ENCODE data around the gene NUP98. TPM values are rescaled to one million over a fixed set of nuclear protein-coding genes. Genes with fewer than 3 reads are reported as not detected.

NUP98 gene
- total RNA-seq, 2 donors from 2014 or later: 127 to 136 TPM

DNA sequence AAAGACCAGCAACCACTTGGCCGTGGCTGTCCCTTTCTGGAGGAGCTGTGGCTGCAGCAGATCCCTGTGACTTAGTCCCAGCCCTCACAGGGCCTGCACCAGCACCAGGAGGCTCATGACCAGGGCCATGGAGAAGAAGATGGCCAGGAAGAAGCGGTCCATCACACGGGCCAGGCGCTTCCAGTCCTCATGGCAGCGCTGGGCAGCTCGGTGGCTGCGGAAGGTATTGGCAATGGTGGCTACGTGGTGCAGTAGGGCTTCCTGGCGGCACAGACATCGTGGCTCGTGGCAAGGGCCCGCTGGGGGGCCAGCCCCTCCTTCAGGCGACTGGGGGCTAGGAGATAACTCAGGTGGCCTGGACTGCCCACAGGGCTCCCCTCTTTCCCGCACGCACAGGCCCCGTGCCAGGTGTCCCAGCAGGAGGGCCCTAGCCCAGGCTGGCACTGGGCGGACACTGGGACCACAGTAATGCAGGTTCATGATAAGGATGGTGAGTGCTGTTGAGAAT lies 131.3 kb downstream of the NUP98 start:
- DNase-seq (ENCODE audit: low spot score): no peak
- WGBS: 86% methylated on average over 6 of the region's 17 CpGs
- no peak for TF ChIP-seq POLR2A (IDR thresholded peaks at IDR 0.05)
- intact Hi-C loops (cut with DNase I): no loop called here
- no peaks in the 10 kb centered on the region for H3K9me3 ChIP-seq
- no peaks in the 10 kb centered on the region for H3K4me1 ChIP-seq (replicated peaks)
- no peaks in the 10 kb centered on the region for H3K36me3 ChIP-seq
- H3K27me3 ChIP-seq (replicated peaks; ENCODE audit: insufficient read depth): no peaks in the 10 kb centered on the region
- no peak overlapping the region for H3K27ac ChIP-seq
- H3K4me3 ChIP-seq: no peak overlapping the region

DNA sequence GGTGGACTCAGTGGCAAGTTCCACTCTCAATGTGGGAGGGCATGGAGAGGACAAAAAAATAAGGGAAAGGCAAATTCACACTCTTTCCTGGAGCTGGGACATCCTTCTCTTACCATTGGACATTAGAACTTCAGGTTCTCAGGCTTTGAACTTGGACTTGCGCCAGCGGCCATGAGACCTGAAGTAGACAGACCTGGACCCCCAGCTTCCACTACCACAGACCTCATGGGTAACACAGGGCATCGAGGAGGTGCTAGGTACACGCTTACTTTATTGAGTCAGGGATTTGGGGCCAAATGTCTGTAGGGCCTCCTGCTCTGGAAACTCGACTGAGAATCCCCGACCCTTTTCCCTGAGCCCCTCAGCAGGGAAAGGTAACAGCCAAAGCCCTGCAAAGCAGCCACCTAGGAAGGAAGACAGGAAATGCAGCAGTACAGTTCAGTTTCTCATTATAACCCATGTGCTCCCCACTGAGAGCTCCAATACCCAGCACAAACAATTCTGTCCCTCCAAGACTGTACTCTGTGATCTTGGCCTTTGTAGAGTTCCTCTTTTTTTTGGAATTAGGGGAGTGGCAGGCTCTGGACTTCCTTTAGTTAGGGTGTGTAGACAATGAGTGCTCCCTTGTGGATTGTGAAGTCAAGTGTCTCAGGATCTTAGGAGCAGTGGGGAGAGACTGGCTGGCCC lies 131.9 kb downstream of the NUP98 start:
- no peak for TF ChIP-seq POLR2A (IDR thresholded peaks at IDR 0.05)
- no peak for TF ChIP-seq POLR2AphosphoS5 (IDR thresholded peaks at IDR 0.05)
- TF ChIP-seq, protein P1, sequence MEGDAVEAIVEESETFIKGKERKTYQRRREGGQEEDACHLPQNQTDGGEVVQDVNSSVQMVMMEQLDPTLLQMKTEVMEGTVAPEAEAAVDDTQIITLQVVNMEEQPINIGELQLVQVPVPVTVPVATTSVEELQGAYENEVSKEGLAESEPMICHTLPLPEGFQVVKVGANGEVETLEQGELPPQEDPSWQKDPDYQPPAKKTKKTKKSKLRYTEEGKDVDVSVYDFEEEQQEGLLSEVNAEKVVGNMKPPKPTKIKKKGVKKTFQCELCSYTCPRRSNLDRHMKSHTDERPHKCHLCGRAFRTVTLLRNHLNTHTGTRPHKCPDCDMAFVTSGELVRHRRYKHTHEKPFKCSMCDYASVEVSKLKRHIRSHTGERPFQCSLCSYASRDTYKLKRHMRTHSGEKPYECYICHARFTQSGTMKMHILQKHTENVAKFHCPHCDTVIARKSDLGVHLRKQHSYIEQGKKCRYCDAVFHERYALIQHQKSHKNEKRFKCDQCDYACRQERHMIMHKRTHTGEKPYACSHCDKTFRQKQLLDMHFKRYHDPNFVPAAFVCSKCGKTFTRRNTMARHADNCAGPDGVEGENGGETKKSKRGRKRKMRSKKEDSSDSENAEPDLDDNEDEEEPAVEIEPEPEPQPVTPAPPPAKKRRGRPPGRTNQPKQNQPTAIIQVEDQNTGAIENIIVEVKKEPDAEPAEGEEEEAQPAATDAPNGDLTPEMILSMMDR (IDR thresholded peaks at IDR 0.05): no peak
- no peaks in the 10 kb centered on the region for H3K36me3 ChIP-seq
- WGBS: 87% methylated on average over 6 of the region's 6 CpGs

DNA sequence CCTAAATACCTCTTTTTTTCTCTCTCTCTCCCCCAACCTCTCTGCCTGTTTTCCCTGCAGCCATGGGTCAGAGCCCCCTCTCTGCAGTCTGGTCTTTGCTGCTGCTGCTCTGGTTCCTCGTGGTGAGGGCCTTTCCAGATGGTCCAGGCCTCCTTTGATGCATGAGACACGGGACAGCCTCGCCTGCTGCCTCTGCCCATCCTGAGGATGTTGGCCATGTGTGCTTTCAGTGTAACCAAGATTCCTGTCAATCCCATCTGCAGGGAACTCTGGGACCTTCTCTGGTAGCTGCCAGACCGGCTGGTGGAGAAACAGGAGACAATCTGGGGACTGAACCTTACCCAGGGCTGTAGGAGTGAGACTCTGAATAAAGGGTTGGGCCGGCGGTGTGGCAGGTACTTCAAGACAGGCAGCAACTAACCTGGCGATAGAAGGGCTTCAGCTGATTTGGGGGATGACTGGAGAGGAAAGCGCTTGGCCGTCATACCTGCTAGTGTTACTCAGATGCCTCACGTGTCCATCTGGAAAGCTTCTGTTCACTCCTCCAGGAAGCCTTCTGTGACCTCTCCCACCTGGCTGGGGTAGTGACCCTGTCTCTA lies 133.2 kb downstream of the NUP98 start:
- no peaks in the 10 kb centered on the region for H3K36me3 ChIP-seq
- H3K27me3 ChIP-seq (replicated peaks; ENCODE audit: insufficient read depth): no peaks in the 10 kb centered on the region
- intact Hi-C loops (cut with DNase I): no loop called here
- WGBS: 84% methylated on average over 10 of the region's 10 CpGs
- no peak for DNase-seq (ENCODE audit: low spot score)
- no peak for TF ChIP-seq POLR2A (IDR thresholded peaks at IDR 0.05)
- TF ChIP-seq, protein P1 (IDR thresholded peaks at IDR 0.05): no peak
- H3K27ac ChIP-seq: no peak overlapping the region
- H3K4me3 ChIP-seq: no peak overlapping the region
- no peaks in the 10 kb centered on the region for H3K9me3 ChIP-seq
- H3K4me1 ChIP-seq (replicated peaks): no peaks in the 10 kb centered on the region

More for the DNA sequence above, 131.9 kb downstream of the NUP98 start:
- no peak for DNase-seq (ENCODE audit: low spot score)
- Histone ChIP-seq H3K27me3 (replicated peaks; ENCODE audit: insufficient read depth) (no peaks in the 10 kb centered on the region), H3K4me1 (replicated peaks) (no peaks in the 10 kb centered on the region), H3K27ac (no peak overlapping the region), H3K4me3 (no peak overlapping the region), H3K9me3 (no peaks in the 10 kb centered on the region)
- intact Hi-C loops (cut with DNase I): no loop called here

DNA sequence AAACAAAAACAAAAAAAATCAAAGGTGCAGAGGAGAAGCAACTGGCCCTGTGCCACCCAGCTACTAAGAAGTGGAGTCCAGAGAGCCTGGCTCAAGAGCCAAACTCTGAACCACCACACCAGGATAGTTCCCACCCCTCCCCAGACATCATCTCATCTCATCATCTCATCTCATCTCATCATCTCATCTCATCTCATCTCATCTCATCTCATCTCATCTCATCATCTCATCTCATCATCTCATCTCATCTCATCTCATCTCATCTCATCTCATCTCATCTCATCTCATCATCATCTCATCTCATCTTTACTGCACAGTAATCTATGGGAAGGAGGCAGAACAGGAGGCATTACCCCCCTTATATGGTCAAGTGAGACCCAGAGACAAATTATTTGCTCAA lies 134.5 kb downstream of the NUP98 start:
- intact Hi-C loops (cut with DNase I): no loop called here
- H3K4me1 ChIP-seq (replicated peaks): no peaks in the 10 kb centered on the region
- no peaks in the 10 kb centered on the region for H3K9me3 ChIP-seq
- TF ChIP-seq, protein P1 (IDR thresholded peaks at IDR 0.05): no peak
- TF ChIP-seq POLR2AphosphoS5 (IDR thresholded peaks at IDR 0.05) (no peak), POLR2A (IDR thresholded peaks at IDR 0.05) (no peak)
- no peak for DNase-seq (ENCODE audit: low spot score)
- H3K4me3 ChIP-seq: no peak overlapping the region
- H3K36me3 ChIP-seq: no peaks in the 10 kb centered on the region
- no peak overlapping the region for H3K27ac ChIP-seq
- H3K27me3 ChIP-seq (replicated peaks; ENCODE audit: insufficient read depth): no peaks in the 10 kb centered on the region

DNA sequence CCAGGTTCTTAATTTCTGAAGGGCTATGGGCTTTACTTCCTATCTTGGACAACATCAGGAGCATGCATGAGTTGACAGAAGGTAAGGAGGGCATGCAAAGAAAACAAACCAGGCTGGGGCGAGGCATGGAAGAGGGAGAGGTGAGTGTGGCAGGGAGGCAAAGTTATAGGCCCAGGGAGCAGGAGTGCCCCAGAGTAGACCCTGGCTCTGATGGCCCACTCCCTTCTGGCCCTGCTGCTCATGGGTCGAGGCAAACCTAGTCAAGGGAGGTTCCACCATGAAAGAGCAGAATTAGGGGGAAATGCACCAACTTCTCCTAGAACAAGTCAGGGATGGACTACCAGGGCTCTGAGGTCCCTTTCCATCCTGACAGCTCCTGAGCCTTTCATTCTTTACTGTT lies 136.4 kb downstream of the NUP98 start:
- no peaks in the 10 kb centered on the region for H3K4me1 ChIP-seq (replicated peaks)
- no peaks in the 10 kb centered on the region for H3K27me3 ChIP-seq (replicated peaks; ENCODE audit: insufficient read depth)
- TF ChIP-seq POLR2AphosphoS5 (IDR thresholded peaks at IDR 0.05) (no peak), POLR2A (IDR thresholded peaks at IDR 0.05) (no peak)
- TF ChIP-seq, protein P1 (IDR thresholded peaks at IDR 0.05): no peak
- no peak for DNase-seq (ENCODE audit: low spot score)
- H3K36me3 ChIP-seq: no peaks in the 10 kb centered on the region
- no peaks in the 10 kb centered on the region for H3K9me3 ChIP-seq
- no peak overlapping the region for H3K4me3 ChIP-seq
- WGBS: 91% methylated on average over 2 of the region's 2 CpGs
- H3K27ac ChIP-seq: no peak overlapping the region
- intact Hi-C loops (cut with DNase I): no loop called here
